ENCODE measurements around the gene TBCD.

- TF ChIP-seq EZH2 (IDR thresholded peaks at IDR 0.05; ENCODE audit: insufficient read depth, poor library complexity, severe bottlenecking), result no peak
- no peak for TF ChIP-seq EZH2phosphoT487 (IDR thresholded peaks at IDR 0.05; ENCODE audit: insufficient read depth, low read depth)
These were observed 196.2 kb downstream of the TBCD start for GRCh38 chr17:82948081-82948511.
